Measurements from ENCODE around the gene MYO9B. TPM values are rescaled to one million over a fixed set of nuclear protein-coding genes. Genes with fewer than 3 reads are reported as not detected.

Gene MYO9B
- total and polyA plus RNA-seq, 2 of the 13 experiments (the other 11 are each of a cell fraction or from before 2014, with no cell fraction given) = 18.0 to 18.3 TPM

DNA sequence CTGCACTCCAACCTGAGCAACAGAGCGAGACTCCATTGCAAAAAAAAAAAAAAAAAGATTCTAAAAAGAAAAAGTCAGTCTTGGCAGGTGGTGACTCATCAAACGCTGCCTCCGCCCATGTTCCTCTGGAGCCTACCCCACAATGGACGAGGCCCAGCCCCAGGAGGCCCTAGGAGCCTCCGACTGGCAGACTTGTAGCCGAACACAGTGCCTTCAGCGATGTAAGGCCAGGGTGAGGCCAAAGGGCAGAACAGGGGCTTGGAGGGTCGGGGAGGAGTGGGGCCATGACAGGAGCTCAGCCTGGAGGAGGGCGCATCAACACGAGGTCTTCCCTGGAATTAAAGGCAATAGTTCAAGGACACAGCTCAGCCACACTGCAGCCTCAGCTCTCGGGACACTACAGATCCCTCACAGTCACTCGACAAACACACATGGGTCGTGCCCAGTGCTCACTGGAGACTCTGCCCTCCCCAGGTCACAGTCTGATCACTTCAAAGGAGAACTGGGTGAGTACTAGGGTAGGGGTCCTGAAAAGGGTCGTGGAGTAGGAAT lies 144.7 kb downstream of the MYO9B start (continued):
- TF ChIP-seq, protein P1, sequence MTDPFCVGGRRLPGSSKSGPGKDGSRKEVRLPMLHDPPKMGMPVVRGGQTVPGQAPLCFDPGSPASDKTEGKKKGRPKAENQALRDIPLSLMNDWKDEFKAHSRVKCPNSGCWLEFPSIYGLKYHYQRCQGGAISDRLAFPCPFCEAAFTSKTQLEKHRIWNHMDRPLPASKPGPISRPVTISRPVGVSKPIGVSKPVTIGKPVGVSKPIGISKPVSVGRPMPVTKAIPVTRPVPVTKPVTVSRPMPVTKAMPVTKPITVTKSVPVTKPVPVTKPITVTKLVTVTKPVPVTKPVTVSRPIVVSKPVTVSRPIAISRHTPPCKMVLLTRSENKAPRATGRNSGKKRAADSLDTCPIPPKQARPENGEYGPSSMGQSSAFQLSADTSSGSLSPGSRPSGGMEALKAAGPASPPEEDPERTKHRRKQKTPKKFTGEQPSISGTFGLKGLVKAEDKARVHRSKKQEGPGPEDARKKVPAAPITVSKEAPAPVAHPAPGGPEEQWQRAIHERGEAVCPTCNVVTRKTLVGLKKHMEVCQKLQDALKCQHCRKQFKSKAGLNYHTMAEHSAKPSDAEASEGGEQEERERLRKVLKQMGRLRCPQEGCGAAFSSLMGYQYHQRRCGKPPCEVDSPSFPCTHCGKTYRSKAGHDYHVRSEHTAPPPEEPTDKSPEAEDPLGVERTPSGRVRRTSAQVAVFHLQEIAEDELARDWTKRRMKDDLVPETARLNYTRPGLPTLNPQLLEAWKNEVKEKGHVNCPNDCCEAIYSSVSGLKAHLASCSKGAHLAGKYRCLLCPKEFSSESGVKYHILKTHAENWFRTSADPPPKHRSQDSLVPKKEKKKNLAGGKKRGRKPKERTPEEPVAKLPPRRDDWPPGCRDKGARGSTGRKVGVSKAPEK (CRISPR knock-in tag; IDR thresholded peaks at IDR 0.05; ENCODE audit: borderline replicate concordance) = no peak
- TF ChIP-seq CAMTA2 (CRISPR knock-in tag; IDR thresholded peaks at IDR 0.05; ENCODE audit: borderline replicate concordance) = no peak
- no peak for TF ChIP-seq ZNF329 (CRISPR knock-in tag; IDR thresholded peaks at IDR 0.05; ENCODE audit: low read depth)
- TF ChIP-seq, protein P2, sequence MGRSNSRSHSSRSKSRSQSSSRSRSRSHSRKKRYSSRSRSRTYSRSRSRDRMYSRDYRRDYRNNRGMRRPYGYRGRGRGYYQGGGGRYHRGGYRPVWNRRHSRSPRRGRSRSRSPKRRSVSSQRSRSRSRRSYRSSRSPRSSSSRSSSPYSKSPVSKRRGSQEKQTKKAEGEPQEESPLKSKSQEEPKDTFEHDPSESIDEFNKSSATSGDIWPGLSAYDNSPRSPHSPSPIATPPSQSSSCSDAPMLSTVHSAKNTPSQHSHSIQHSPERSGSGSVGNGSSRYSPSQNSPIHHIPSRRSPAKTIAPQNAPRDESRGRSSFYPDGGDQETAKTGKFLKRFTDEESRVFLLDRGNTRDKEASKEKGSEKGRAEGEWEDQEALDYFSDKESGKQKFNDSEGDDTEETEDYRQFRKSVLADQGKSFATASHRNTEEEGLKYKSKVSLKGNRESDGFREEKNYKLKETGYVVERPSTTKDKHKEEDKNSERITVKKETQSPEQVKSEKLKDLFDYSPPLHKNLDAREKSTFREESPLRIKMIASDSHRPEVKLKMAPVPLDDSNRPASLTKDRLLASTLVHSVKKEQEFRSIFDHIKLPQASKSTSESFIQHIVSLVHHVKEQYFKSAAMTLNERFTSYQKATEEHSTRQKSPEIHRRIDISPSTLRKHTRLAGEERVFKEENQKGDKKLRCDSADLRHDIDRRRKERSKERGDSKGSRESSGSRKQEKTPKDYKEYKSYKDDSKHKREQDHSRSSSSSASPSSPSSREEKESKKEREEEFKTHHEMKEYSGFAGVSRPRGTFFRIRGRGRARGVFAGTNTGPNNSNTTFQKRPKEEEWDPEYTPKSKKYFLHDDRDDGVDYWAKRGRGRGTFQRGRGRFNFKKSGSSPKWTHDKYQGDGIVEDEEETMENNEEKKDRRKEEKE (IDR thresholded peaks at IDR 0.05) = no peak
- TF ChIP-seq ZNF709 (CRISPR knock-in tag; IDR thresholded peaks at IDR 0.05) = no peak
- peak; percentile 79 for TF ChIP-seq ZNF263 (CRISPR knock-in tag; IDR thresholded peaks at IDR 0.05)
- TF ChIP-seq RBFOX2 (IDR thresholded peaks at IDR 0.05; ENCODE audit: low read depth, low read length) = no peak
- TF ChIP-seq, protein P3, sequence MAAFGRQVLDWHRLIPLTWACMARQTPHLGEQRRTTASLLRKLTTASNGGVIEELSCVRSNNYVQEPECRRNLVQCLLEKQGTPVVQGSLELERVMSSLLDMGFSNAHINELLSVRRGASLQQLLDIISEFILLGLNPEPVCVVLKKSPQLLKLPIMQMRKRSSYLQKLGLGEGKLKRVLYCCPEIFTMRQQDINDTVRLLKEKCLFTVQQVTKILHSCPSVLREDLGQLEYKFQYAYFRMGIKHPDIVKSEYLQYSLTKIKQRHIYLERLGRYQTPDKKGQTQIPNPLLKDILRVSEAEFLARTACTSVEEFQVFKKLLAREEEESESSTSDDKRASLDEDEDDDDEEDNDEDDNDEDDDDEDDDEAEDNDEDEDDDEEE (CRISPR knock-in tag; IDR thresholded peaks at IDR 0.05) = no peak
- TF ChIP-seq ZNF296 (CRISPR knock-in tag; conservative IDR thresholded peaks at IDR 0.05) = no peak
- no peak for TF ChIP-seq POLR2AphosphoS5 (IDR thresholded peaks at IDR 0.05; ENCODE audit: low read depth, low read length)
- no peak for TF ChIP-seq YEATS2 (CRISPR knock-in tag; IDR thresholded peaks at IDR 0.05; ENCODE audit: borderline replicate concordance)
- no peak for TF ChIP-seq SRSF9 (IDR thresholded peaks at IDR 0.05; ENCODE audit: borderline replicate concordance, insufficient read depth, low read depth, low read length, poor library complexity, severe bottlenecking)
- no peak for TF ChIP-seq DPF2 (CRISPR knock-in tag; IDR thresholded peaks at IDR 0.05; ENCODE audit: borderline replicate concordance, low read depth)
- no peak for TF ChIP-seq ZNF251 (CRISPR knock-in tag; IDR thresholded peaks at IDR 0.05)
- TF ChIP-seq, protein P4, sequence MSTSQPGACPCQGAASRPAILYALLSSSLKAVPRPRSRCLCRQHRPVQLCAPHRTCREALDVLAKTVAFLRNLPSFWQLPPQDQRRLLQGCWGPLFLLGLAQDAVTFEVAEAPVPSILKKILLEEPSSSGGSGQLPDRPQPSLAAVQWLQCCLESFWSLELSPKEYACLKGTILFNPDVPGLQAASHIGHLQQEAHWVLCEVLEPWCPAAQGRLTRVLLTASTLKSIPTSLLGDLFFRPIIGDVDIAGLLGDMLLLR (CRISPR knock-in tag; IDR thresholded peaks at IDR 0.05) = no peak
- TF ChIP-seq ZBTB7B (CRISPR knock-in tag; IDR thresholded peaks at IDR 0.05) = peak; percentile 27; the same call in 1 of the 2 replicates
- TF ChIP-seq AHR (CRISPR knock-in tag; IDR thresholded peaks at IDR 0.05) = 0 out of 2 replicates have a peak, but pooled peaks have one; percentile 23
- no peak for TF ChIP-seq TAF15 (IDR thresholded peaks at IDR 0.05; ENCODE audit: low read depth, low read length, poor library complexity, severe bottlenecking)
- TF ChIP-seq, protein P5, sequence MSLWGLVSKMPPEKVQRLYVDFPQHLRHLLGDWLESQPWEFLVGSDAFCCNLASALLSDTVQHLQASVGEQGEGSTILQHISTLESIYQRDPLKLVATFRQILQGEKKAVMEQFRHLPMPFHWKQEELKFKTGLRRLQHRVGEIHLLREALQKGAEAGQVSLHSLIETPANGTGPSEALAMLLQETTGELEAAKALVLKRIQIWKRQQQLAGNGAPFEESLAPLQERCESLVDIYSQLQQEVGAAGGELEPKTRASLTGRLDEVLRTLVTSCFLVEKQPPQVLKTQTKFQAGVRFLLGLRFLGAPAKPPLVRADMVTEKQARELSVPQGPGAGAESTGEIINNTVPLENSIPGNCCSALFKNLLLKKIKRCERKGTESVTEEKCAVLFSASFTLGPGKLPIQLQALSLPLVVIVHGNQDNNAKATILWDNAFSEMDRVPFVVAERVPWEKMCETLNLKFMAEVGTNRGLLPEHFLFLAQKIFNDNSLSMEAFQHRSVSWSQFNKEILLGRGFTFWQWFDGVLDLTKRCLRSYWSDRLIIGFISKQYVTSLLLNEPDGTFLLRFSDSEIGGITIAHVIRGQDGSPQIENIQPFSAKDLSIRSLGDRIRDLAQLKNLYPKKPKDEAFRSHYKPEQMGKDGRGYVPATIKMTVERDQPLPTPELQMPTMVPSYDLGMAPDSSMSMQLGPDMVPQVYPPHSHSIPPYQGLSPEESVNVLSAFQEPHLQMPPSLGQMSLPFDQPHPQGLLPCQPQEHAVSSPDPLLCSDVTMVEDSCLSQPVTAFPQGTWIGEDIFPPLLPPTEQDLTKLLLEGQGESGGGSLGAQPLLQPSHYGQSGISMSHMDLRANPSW (CRISPR knock-in tag; IDR thresholded peaks at IDR 0.05; ENCODE audit: borderline replicate concordance) = no peak
- TF ChIP-seq ZFP90 (CRISPR knock-in tag; IDR thresholded peaks at IDR 0.05; ENCODE audit: borderline replicate concordance) = no peak
